SH-SY5Y (cell line): ENCODE results near the gene CCNYL1.

ENCODE experiments used
- GATA2 ChIP-seq: IDR thresholded peaks from 2 replicates; pipeline ENCODE4 v1.6.1; 2011; ENCODE audit warnings: mild to moderate bottlenecking, low read depth, low read length
- GATA3 ChIP-seq: IDR thresholded peaks from 2 replicates; pipeline ENCODE4 v1.6.1; 2011; ENCODE audit warnings: low read depth, mild to moderate bottlenecking, low read length, moderate library complexity

- TF ChIP-seq GATA2 = no peak
- TF ChIP-seq GATA3 = no peak
These were observed 57.6 kb downstream of the CCNYL1 start for GRCh38 chr2:207768866-207769596.
